A549 (cell line): ENCODE data around the gene TMEM266. TPM values are rescaled to one million over a fixed set of nuclear protein-coding genes. Genes with fewer than 3 reads are reported as not detected.

Source experiments
- ATAC-seq, 2 experiments: fragments of 200-7000 bp in 1 of 2; fragments of >200 bp in 1 of 2; cut with Nextera tagmentation in 1 of 2; cut with Tn5 transposase in 1 of 2; 3 replicates each; pipeline versions ENCODE4 v1.8.0 to v1.9.1; 2018 to 2020; ENCODE audit warnings: mild to moderate bottlenecking in 1 of 2, moderate library complexity in 1 of 2
- CTCF ChIA-PET: fragments of 300-600 bp; sonication (Branson Sonifier 250); formaldehyde crosslinking; extraction: SDS; loops from one replicate; lab custom pipeline; 2021; ENCODE audit warnings: antibody characterized with exemption, inconsistent platforms; lab: Yijun Ruan, JAX
- POLR2A ChIA-PET: fragments of 350-600 bp; formaldehyde crosslinking; extraction: SDS; loops from one replicate; lab custom pipeline; 2021; ENCODE audit warnings: antibody characterized with exemption, inconsistent platforms; lab: Yijun Ruan, JAX
- DNase-seq, 2 experiments: peaks; one replicate each; pipeline versions ENCODE4 v3.0.0 to v3.0.0-alpha.2; 2011 to 2016; ENCODE audit warnings: low read depth in 1 of 2, low spot score in 1 of 2
- FAIRE-seq: peaks from 2 replicates; lab custom pipeline; 2011; peaks lifted over from hg19 to GRCh38; lab: Jason Lieb, UNC
- H3K27ac ChIP-seq, 2 experiments: fragments of >200 bp; sonication (Bioruptor Twin); formaldehyde crosslinking; 3 replicates each; pipeline ENCODE4 v1.5.1; 2016 to 2017
- H3K4me1 ChIP-seq: fragments of >200 bp; sonication (Bioruptor Twin); formaldehyde crosslinking; 3 replicates; pipeline ENCODE4 v1.6.1; 2016
- H3K4me2 ChIP-seq: fragments of >200 bp; sonication (Bioruptor Twin); formaldehyde crosslinking; 3 replicates; pipeline ENCODE4 v1.6.1; 2016
- H3K4me3 ChIP-seq: fragments of >200 bp; sonication (Bioruptor Twin); formaldehyde crosslinking; 3 replicates; pipeline ENCODE4 v1.5.1; 2016
- H3K9me3 ChIP-seq: fragments of >200 bp; sonication (Bioruptor Twin); formaldehyde crosslinking; 3 replicates; pipeline ENCODE4 v1.6.1; 2016
- EHF ChIP-seq: fragments of 250-450 bp; sonication (Bioruptor Pico); IDR thresholded peaks from 2 replicates; pipeline ENCODE4 v1.5.0; 2020; ENCODE audit warnings: mild to moderate bottlenecking
- EHMT2 ChIP-seq: fragments of 200-600 bp; sonication (generic); IDR thresholded peaks from 2 replicates; pipeline ENCODE4 v1.6.1; 2016; ENCODE audit warnings: antibody characterized with exemption, low read depth, mild to moderate bottlenecking, moderate library complexity
- FOSB ChIP-seq: fragments of 250-450 bp; sonication (Bioruptor Pico); IDR thresholded peaks from 2 replicates; pipeline ENCODE4 v1.5.0; 2020; ENCODE audit warnings: mild to moderate bottlenecking, moderate library complexity
- FOSL2 ChIP-seq, 2 experiments: fragments of 450-650 bp in 1 of 2; fragments of >200 bp in 1 of 2; sonication (Bioruptor Twin) in 1 of 2; formaldehyde crosslinking; IDR thresholded peaks; 2 replicates each; pipeline versions ENCODE4 v1.5.0 to v1.6.1; 2016 to 2020; ENCODE audit warnings: mild to moderate bottlenecking in 1 of 2, moderate library complexity in 1 of 2
- HEYL ChIP-seq: fragments of 250-450 bp; sonication (Bioruptor Pico); IDR thresholded peaks from 2 replicates; pipeline ENCODE4 v1.8.0; 2021; ENCODE audit warnings: mild to moderate bottlenecking, moderate library complexity
- HOXB5 ChIP-seq: fragments of 250-450 bp; sonication (Bioruptor Pico); IDR thresholded peaks from 2 replicates; pipeline ENCODE4 v1.5.0; 2020; ENCODE audit warnings: mild to moderate bottlenecking, moderate library complexity
- JUN ChIP-seq, 2 experiments: fragments of >200 bp; sonication (Bioruptor Twin); formaldehyde crosslinking; IDR thresholded peaks; 2 replicates in 1 of 2; 3 replicates in 1 of 2; pipeline ENCODE4 v1.6.1; 2016 to 2017
- KDM1A ChIP-seq: fragments of 200-600 bp; sonication (generic); IDR thresholded peaks from 2 replicates; pipeline ENCODE4 v1.6.1; 2016; ENCODE audit warnings: low read depth, mild to moderate bottlenecking
- KDM5A ChIP-seq: fragments of 200-600 bp; sonication (generic); IDR thresholded peaks from 2 replicates; pipeline ENCODE4 v1.6.1; 2016; ENCODE audit warnings: antibody characterized with exemption, mild to moderate bottlenecking
- MYC ChIP-seq: IDR thresholded peaks from 2 replicates; pipeline ENCODE4 v1.6.1; 2012; ENCODE audit warnings: mild to moderate bottlenecking, inconsistent platforms, low read length, improper control_type of control experiment, borderline replicate concordance
- NPAS2 ChIP-seq: fragments of 250-450 bp; sonication (Bioruptor Pico); IDR thresholded peaks from 2 replicates; pipeline ENCODE4 v1.8.0; 2022; ENCODE audit warnings: mild to moderate bottlenecking, moderate library complexity, borderline replicate concordance
- NR3C1 ChIP-seq: fragments of >200 bp; sonication (Bioruptor Twin); formaldehyde crosslinking; IDR thresholded peaks from 3 replicates; pipeline ENCODE4 v1.6.1; 2017
- PHF8 ChIP-seq: fragments of 200-600 bp; sonication (generic); IDR thresholded peaks from 2 replicates; pipeline ENCODE4 v1.6.1; 2016; ENCODE audit warnings: low read depth, mild to moderate bottlenecking, antibody characterized with exemption, moderate library complexity, borderline replicate concordance
- POLR2A ChIP-seq: IDR thresholded peaks from 2 replicates; pipeline ENCODE4 v1.6.1; 2012; ENCODE audit warnings: mild to moderate bottlenecking, low read length
- RARB ChIP-seq: fragments of 250-450 bp; sonication (Bioruptor Pico); IDR thresholded peaks from 2 replicates; pipeline ENCODE4 v1.8.0; 2021; ENCODE audit warnings: mild to moderate bottlenecking, moderate library complexity
- RFX5 ChIP-seq: fragments of 450-650 bp; IDR thresholded peaks from 2 replicates; pipeline ENCODE4 v1.7.1; 2014; ENCODE audit warnings: antibody characterized with exemption, mild to moderate bottlenecking, moderate library complexity
- RNF2 ChIP-seq: fragments of 200-600 bp; sonication (generic); IDR thresholded peaks from 2 replicates; pipeline ENCODE4 v1.6.1; 2016; ENCODE audit warnings: low read depth, mild to moderate bottlenecking, antibody characterized with exemption, moderate library complexity, borderline replicate concordance
- SMC3 ChIP-seq: fragments of >200 bp; sonication (Bioruptor Twin); formaldehyde crosslinking; IDR thresholded peaks from 3 replicates; pipeline ENCODE4 v1.6.1; 2018; ENCODE audit warnings: inconsistent platforms
- TP53 ChIP-seq: fragments of 250-450 bp; sonication (Bioruptor Pico); IDR thresholded peaks from 2 replicates; pipeline ENCODE4 v1.5.0; 2021; ENCODE audit warnings: mild to moderate bottlenecking, moderate library complexity
- ZFP36 ChIP-seq: fragments of 450-650 bp; IDR thresholded peaks from 2 replicates; pipeline ENCODE4 v1.6.1; 2014; ENCODE audit warnings: borderline replicate concordance; ENCODE audit not compliant: partially characterized antibody
- ZNF302 ChIP-seq: fragments of 250-450 bp; sonication (Bioruptor Pico); IDR thresholded peaks from 2 replicates; pipeline ENCODE4 v1.9.0; 2021; ENCODE audit warnings: inconsistent platforms, mild to moderate bottlenecking, moderate library complexity
- ZSCAN20 ChIP-seq: fragments of 250-450 bp; sonication (Bioruptor Pico); IDR thresholded peaks from 2 replicates; pipeline ENCODE4 v1.8.0; 2022; ENCODE audit warnings: mild to moderate bottlenecking, moderate library complexity
- WGBS: methylation state at CpG from one replicate; pipeline ENCODE4 v1.1.6; 2017; ENCODE audit errors: missing lambda C conversion rate; 5-methylcytosine and 5-hydroxymethylcytosine counted together
- polyA plus RNA-seq, 4 experiments: library from polyadenylated mRNA; depleted of rRNA in 3 of 4; stranded (reverse); fragments of >200 nt; fragmentation: RNase III in 1 of 4; extraction: RNeasy Plus Mini Kit Qiagen cat#74134 plus additional on column Dnase treatment in 1 of 4; gene quantifications; 2 replicates in 3 of 4; 3 replicates in 1 of 4; pipeline ENCODE4 v1.2.3, GENCODE V29; 2011 to 2017
- TF ChIP-seq, protein P1 (sequence below): fragments of 250-450 bp; sonication (Bioruptor Pico); IDR thresholded peaks from 2 replicates; pipeline ENCODE4 v1.5.0; 2021; ENCODE audit warnings: mild to moderate bottlenecking, moderate library complexity, borderline replicate concordance
- TF ChIP-seq, protein P2 (sequence below): fragments of 150-350 bp; IDR thresholded peaks from 2 replicates; pipeline ENCODE4 v1.6.1; 2014; ENCODE audit warnings: low read depth, mild to moderate bottlenecking, low read length
- TF ChIP-seq, protein P3 (sequence below): IDR thresholded peaks from 2 replicates; pipeline ENCODE4 v1.6.1; 2012
- TF ChIP-seq, protein P4 (sequence below): IDR thresholded peaks from 2 replicates; pipeline ENCODE4 v1.6.1; 2012; ENCODE audit warnings: low read depth, borderline replicate concordance
- TF ChIP-seq, protein P5 (sequence below): fragments of 250-450 bp; sonication (Bioruptor Pico); IDR thresholded peaks from 2 replicates; pipeline ENCODE4 v1.5.0; 2020; ENCODE audit warnings: low read depth, mild to moderate bottlenecking, moderate library complexity
- TF ChIP-seq, protein P6 (sequence below): IDR thresholded peaks from 2 replicates; pipeline ENCODE4 v1.6.1; 2012

TMEM266 gene
- polyA plus RNA-seq, 2 of the 4 experiments (the other 2 are of a cell fraction): 0.06 to 0.08 TPM

DNA sequence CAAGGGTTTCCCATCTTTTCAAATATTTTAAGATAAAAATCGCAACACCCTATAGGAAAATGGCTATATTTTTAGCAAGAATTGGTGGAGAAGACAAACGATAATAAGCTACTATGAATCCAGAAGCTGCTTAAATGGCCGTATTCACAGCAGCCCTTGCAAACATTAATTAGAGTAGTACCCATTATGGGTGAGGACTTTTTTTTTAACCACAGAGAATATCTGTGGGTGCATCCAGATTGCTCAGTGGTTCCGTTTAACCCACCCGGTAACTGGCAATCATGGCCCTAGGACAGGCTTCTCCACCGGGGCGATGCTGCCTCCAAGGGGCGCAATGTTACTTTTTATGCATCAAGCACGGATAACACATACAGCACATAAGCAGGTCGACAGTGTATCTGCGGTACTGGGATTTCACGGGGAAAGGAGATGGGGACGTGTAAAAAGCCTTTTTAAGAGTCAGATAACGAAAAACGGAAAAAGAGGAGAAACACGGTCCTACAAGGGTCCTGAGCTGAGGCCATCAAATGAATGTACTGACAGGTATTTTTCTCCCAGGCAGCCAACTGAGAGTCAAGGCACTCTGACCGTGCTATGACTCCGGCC lies 968 bp upstream of the TMEM266 start (continued):
- TF ChIP-seq EHMT2 (peak; percentile 55; the same call in 1 of the 2 replicates), FOSL2 (IDR thresholded peaks at IDR 0.05) (no peak), FOSL2 (CRISPR knock-in tag; IDR thresholded peaks at IDR 0.05) (no peak), RARB (no peak)
- TF ChIP-seq, all 56 proteins: peak for 3

DNA sequence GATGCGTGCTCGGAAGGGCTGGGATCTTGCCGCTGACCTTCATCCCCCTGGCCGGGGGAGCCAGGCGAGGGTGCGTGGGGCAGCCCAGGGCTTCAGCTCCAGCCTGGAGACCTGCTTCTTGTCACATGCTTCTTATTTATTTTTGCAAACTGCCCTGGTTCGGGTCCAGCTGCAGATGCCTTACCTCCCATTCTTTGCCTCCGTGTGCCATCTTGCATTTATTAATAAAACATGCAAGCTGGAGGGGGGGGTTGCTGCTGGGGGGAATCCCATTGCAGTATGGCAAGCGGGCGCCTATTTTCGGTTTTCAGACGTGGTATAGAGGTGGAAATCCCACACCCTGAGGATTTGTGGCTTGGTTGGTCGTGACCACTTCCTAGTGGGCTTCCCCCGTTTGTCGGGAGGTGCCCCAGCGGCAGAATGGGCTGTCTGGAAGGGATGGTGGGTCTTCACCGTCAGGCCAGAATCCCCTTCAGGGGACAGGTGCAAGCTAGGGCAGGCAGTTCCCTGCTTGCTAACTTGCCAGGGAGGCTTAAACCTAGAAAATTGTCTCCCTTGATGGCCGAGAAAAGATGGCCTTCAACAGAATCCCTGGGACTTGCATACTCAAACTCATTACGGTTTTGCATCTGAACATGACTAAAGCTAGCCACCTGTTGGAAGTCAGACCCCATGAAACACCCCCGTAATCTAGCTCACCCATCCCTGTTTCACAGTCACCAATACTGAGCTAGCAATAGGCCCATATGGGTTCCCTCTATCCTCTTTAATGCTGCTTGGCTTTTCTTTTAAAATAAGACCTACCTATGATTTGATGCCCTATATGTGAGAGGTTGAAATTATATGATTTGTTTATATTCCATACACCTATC lies 569 bp downstream of the TMEM266 start:
- Histone ChIP-seq H3K4me1 (peaks cover 15% of the 10 kb centered on the region), H3K4me3 (peak overlapping the region; percentile 64), H3K9me3 (no peaks in the 10 kb centered on the region), H3K27ac (peak overlapping the region; percentile 44 to 84; a peak in 4 of 6 replicates), H3K4me2 (peak overlapping the region; percentile 97)
- TF ChIP-seq NR3C1 (no peak), HEYL (CRISPR knock-in tag) (no peak), POLR2A (no peak), NPAS2 (CRISPR knock-in tag) (no peak), SMC3 (no peak), TP53 (CRISPR knock-in tag) (no peak), FOSB (CRISPR knock-in tag) (no peak), FOSL2 (IDR thresholded peaks at IDR 0.05) (no peak), FOSL2 (CRISPR knock-in tag; IDR thresholded peaks at IDR 0.05) (no peak), PHF8 (no peak), JUN (IDR thresholded peaks at IDR 0.05) (no peak), MYC (no peak)
- TF ChIP-seq, protein P1, sequence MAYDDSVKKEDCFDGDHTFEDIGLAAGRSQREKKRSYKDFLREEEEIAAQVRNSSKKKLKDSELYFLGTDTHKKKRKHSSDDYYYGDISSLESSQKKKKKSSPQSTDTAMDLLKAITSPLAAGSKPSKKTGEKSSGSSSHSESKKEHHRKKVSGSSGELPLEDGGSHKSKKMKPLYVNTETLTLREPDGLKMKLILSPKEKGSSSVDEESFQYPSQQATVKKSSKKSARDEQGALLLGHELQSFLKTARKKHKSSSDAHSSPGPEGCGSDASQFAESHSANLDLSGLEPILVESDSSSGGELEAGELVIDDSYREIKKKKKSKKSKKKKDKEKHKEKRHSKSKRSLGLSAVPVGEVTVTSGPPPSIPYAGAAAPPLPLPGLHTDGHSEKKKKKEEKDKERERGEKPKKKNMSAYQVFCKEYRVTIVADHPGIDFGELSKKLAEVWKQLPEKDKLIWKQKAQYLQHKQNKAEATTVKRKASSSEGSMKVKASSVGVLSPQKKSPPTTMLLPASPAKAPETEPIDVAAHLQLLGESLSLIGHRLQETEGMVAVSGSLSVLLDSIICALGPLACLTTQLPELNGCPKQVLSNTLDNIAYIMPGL: no peak
- TF ChIP-seq, protein P2, sequence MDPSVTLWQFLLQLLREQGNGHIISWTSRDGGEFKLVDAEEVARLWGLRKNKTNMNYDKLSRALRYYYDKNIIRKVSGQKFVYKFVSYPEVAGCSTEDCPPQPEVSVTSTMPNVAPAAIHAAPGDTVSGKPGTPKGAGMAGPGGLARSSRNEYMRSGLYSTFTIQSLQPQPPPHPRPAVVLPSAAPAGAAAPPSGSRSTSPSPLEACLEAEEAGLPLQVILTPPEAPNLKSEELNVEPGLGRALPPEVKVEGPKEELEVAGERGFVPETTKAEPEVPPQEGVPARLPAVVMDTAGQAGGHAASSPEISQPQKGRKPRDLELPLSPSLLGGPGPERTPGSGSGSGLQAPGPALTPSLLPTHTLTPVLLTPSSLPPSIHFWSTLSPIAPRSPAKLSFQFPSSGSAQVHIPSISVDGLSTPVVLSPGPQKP: no peak
- 40% methylated on average over 20 of the region's 20 CpGs for WGBS
- ChIA-PET CTCF (interaction anchor here (0.6 to 9.2 kb wide), 14 partner anchors 9 to 807 kb away, joined by 3 to 448 read pairs (median 4); no protein-coding TSS in a partner anchor), POLR2A (interaction anchor here (0.9 kb wide), 1 partner anchor 131 kb away, joined by 5 read pairs; no protein-coding TSS in a partner anchor)
- ATAC-seq: peak in 1 of 2 experiments; percentile 30; a peak in 5 of 6 replicates
- peak in 1 of 2 experiments; percentile 13 for DNase-seq
- FAIRE-seq: no peak

DNA sequence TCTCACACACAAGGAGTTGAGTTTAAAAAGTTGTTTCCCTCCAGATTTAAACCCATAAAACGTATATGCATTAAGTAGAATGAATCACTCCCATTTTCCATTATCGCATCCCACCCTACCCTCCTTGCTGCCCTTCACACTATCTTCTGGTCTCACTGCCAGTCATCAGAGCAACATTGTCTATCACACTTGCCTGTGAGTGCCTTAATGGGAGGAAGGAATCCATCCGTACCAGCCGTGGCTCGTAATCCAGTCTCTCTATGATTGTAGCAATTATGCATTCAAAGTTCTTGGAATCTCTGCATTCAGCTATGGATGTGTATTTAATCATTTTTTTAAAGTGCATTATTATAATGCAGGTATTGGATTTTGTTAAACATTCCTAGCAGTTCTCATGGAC lies 1.9 kb downstream of the TMEM266 start:
- ATAC-seq (no peak), FAIRE-seq (peak; percentile 68), DNase-seq (no peak)
- CTCF ChIA-PET: interaction anchor here (0.9 to 9.2 kb wide), 7 partner anchors 10 to 252 kb away, joined by 3 to 448 read pairs (median 5); no protein-coding TSS in a partner anchor
- no peak overlapping the region for H3K27ac ChIP-seq
- no peak overlapping the region for H3K4me2 ChIP-seq
- WGBS: 71% methylated on average over 5 of the region's 5 CpGs
- POLR2A ChIA-PET: no interaction called here
- H3K4me1 ChIP-seq: peaks cover 15% of the 10 kb centered on the region
- no peaks in the 10 kb centered on the region for H3K9me3 ChIP-seq
- H3K4me3 ChIP-seq: no peak overlapping the region
- TF ChIP-seq, protein P3, sequence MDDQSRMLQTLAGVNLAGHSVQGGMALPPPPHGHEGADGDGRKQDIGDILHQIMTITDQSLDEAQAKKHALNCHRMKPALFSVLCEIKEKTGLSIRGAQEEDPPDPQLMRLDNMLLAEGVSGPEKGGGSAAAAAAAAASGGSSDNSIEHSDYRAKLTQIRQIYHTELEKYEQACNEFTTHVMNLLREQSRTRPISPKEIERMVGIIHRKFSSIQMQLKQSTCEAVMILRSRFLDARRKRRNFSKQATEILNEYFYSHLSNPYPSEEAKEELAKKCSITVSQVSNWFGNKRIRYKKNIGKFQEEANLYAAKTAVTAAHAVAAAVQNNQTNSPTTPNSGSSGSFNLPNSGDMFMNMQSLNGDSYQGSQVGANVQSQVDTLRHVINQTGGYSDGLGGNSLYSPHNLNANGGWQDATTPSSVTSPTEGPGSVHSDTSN: no peak
- TF ChIP-seq NR3C1: no peak
- TF ChIP-seq, protein P4, sequence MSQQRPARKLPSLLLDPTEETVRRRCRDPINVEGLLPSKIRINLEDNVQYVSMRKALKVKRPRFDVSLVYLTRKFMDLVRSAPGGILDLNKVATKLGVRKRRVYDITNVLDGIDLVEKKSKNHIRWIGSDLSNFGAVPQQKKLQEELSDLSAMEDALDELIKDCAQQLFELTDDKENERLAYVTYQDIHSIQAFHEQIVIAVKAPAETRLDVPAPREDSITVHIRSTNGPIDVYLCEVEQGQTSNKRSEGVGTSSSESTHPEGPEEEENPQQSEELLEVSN: no peak
- TF ChIP-seq, protein P5, sequence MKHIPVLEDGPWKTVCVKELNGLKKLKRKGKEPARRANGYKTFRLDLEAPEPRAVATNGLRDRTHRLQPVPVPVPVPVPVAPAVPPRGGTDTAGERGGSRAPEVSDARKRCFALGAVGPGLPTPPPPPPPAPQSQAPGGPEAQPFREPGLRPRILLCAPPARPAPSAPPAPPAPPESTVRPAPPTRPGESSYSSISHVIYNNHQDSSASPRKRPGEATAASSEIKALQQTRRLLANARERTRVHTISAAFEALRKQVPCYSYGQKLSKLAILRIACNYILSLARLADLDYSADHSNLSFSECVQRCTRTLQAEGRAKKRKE (CRISPR knock-in tag): no peak
- no peak for TF ChIP-seq KDM1A
- TF ChIP-seq ZSCAN20 (CRISPR knock-in tag): no peak
- no peak for TF ChIP-seq EHF (CRISPR knock-in tag)
- TF ChIP-seq, protein P6, sequence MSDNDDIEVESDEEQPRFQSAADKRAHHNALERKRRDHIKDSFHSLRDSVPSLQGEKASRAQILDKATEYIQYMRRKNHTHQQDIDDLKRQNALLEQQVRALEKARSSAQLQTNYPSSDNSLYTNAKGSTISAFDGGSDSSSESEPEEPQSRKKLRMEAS: no peak
- TF ChIP-seq KDM5A: no peak
- no peak for TF ChIP-seq ZFP36
- no peak for TF ChIP-seq EHMT2
- no peak for TF ChIP-seq ZNF302
- TF ChIP-seq RFX5: no peak
- TF ChIP-seq RNF2: no peak
- TF ChIP-seq HOXB5: no peak
